ENCODE results near the gene JADE3. TPM values are rescaled to one million over a fixed set of nuclear protein-coding genes. Genes with fewer than 3 reads are reported as not detected.

JADE3 gene
- polyA plus RNA-seq (2013, experiment 1 of 2; ENCODE audit: insufficient read length): 11.7 TPM
- 12.3 TPM for polyA plus RNA-seq (2013, experiment 2 of 2; ENCODE audit: insufficient read length)

DNA sequence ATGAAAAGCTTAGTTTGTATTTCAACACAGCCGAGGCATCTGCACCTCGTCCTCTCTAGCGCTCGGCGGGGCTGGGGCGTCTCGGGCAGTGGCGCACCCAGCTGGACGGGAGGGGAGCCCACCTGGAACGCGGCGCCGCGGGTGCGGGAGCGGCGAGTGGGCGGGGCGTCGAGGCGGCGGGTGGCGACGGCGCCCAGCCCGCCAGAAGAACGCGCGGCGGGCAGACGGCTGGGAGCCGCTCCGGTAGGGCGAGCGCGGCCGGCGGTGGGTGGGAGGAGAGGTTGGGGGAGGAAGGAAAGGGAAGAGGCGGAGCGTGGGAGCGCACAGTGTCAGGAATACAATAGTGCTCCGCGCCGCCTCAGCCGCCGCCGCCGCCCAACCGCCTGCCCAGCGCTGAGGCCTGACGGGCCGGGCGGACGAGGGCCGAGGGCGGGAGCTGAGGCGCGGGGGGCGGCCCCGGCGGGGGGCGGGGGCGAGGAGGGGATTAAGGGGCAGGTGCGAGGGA, at the start of gene JADE3:
JADE3 (plus strand) TSS at position 324 of the 505 bp plus-strand sequence. CDS start 72,474 bp downstream, outside the sequence.
- peak; percentile 79 for DNase-seq

DNA sequence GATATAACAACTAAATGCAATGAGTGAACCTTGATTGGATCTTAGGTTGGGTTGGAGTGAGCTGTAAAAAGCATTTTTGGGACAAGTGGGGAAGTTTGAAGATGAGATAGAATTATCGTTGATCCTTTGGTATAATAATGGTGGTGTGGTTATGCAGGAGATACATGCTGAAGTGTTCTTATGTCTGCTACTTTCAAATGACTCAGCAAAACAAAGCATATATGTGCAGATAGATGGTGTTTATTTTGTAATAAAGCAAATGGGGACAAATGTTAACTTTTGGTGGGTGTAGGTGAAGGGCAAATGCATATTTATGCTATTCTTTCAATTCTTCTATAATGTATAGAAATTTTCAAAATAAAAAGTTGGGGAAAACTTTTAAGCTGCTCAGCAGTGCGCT, 49.1 kb upstream of the JADE3 start:
- no peak for DNase-seq

DNA sequence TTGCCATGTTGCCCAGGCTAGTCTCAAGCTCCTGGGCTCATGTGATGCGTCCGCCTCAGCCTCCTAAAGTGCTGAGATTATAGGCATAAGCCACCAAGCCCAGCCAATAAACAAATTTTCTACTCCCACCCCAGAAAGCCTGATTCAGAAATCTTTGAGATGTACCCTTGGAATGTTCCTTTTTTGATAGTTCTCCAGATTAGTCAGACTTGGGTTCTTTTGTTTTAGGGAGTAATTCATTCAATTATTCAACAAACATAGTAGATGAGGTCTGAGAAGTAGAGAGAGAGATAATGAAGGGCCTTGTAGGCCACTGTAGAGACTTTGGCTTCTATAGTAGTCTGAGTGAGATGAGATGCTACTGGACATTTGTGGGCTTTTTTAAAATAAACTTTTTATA, 47.6 kb upstream of the JADE3 start:
- DNase-seq: no peak

DNA sequence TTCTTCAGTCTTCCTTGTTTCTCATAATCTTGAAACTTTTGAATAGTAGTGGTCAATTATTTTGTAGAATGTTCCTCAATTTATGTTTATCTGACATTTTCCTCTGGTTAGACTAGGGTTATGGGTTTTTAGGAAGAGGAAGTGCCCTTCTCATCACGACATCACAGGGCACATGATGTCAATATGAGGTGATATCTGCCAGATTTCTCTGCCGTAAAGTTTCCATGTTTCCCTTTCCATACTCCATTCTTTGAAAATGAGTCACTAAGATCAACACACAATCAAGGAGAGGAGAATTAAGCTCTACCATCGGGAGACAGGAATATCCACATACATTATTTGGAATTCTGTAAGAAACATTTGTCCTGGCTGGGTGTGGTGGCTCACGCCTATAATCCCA, 46.9 kb upstream of the JADE3 start:
- peak; percentile 58 for DNase-seq

GRCh38 chrX:46866726-46867125, 45.5 kb upstream of the JADE3 start:
- no peak for DNase-seq

- DNase-seq: no peak
These were observed 38.5 kb upstream of the JADE3 start for GRCh38 chrX:46873746-46874145.

DNA sequence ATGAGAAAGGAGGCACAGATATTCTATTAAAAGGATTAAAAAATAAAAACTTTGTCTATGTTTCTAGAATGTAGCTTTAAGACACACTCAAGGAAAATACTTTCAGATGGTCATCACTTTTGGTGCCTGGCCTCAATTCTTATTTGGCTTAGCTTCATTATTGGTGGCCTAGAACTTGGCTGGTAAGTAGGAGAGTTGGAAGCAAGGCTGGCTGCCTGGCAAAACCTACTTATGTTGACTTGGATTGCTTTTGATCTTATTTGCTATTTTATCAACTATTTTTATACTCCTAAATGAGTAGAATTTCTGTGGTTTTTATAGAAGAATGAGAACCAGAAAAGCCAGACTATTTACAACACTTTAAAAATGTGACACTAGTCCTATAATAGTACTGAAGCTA, 35.3 kb upstream of the JADE3 start:
- DNase-seq: no peak

DNA sequence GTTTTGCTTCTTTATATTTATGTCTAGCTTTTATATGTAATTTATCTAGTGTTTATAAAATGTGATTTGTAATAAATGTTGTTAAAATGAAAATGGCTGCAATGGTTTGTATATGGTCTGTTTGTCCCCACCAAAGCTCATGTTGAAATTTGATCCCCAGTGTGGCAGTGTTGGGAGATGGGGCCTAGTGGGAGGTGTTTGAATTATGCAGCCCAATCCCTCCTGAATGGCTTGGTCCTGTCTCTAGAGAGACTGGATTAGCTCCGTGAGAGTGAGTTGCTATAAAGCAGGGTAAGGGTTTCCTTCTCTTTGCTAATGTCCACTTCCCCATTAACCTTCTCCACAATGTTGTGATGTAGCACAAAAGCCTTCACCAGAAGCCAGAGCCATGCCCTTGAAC, 30.0 kb upstream of the JADE3 start:
- no peak for DNase-seq

DNA sequence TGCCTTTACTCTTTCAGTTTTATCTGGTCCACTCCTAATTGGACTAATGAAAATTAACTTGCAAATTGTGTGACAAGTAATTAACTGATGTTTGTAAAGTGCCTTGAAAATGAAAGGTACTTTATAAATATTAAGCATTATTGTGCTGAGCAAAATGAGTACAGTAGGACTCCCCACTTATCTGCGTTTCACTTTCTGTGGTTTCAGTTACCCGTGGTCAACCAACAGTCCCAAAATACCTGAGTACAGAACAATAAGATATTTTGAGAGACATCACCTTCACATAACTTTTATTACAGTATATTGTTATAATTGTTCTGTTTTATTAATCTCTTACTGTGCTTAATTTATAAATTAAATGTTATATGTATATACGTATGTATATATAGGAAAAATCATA, 27.4 kb upstream of the JADE3 start:
- DNase-seq: no peak

- no peak for DNase-seq
These were observed 14.0 kb upstream of the JADE3 start for GRCh38 chrX:46898207-46898606.

GRCh38 chrX:46903458-46904242, 8.6 kb upstream of the JADE3 start:
- peak; percentile 74 for DNase-seq

DNA sequence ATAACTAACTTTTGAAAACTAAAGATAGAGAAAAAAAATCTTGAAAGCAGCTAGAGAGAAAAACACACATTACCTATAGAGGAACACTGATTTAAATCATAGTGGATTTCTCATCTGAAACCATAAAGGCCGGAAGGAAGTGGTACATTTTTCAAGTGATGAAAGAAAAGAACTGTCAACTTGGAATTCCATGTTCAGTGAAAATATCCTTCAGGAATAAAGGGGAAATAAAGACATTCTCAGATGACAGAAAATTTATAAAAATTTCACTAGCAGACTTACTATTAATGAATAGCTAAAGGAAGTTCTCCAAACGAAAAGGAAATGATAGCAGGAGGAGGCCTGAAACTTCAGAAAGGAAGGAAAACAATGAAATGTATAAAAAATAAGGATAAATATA, 7.6 kb upstream of the JADE3 start:
- DNase-seq: no peak

GRCh38 chrX:46910415-46910814, 1.8 kb upstream of the JADE3 start:
- no peak for DNase-seq

DNA sequence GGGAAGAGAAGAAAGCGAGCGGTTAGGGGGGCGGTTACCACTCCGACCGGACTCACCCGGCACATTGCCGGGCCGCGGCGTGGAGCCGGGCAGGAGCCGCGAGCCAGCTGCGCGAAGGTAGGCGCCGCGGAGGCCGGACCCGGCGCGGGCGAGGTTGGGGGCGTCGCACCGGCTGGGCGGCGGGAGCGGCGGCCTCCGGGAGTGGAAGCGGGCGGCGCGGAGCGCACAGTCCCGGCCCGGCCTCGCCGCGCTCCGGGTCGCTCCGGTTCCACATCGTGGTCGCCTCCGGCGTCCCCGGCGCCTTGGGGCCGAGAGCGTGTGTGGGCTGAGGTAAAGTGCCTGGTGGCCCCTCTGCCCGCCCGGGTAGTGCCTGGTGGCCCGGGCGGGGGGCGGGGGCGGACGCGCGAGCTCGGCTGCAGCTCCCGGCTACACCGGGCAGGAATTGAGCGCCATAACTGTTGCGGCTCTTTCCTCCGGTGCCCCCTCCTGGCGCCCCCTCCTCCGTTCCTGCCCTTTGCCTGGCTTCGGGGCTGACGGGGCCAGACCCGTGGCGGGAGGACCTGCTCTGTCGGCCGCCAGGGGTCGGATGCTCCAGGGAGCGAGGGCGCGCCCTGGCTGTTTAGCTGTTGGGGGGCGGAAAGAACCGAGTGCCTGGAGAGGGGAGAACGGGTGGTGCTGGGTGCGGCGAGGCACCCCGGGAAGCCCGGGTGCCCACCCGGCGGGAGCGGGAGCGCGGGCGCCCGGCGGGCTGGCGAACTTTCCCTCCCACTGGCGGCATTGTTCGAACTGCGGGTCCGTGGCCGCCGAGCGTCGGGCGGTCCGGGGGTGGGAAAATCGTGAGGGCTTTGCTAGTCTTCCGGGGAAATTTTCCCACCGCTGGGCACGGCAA, 626 bp downstream of the JADE3 start:
- DNase-seq: peak; percentile 63

DNA sequence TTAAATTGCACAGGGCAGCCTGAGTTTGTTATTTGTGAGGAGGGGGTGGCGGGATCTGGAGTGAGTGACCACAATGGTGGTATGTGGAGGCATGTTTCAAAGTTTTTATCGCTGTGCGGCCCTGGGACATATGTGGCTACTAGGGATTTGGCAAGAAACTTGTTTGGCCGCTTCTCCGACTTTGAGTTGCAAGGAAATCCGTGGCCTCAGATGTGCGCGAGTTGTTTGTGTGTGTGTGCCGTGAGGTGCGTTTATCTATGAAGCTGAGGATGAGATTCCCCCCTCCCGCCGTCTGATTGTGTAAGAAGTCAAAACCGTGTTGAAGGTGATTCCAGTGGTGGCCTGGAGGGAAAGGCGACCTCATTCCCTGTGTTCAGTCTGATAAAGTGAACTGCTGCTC, 1.4 kb downstream of the JADE3 start:
- DNase-seq: no peak

- DNase-seq: no peak
These were observed 4.1 kb downstream of the JADE3 start for GRCh38 chrX:46916273-46916672.

DNA sequence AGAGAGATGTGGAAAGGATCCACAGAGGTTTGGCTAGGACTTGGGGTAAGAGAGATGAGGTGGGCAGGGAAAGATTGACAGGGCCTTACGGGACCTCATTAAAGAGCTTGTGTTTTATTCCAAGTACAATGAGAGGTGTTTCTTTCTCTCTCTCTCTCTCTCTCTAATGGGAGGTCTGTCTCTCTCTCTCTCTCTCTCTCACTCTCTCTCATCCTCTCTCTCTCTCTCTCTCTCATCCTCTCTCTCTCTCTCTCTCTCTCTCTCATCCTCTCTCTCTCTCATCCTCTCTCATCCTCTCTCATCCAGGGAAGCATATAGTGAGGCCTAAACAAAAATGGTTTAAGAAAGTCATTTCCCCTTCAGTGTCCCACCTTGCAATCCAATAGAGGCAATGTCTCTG, 5.4 kb downstream of the JADE3 start:
- no peak for DNase-seq

GRCh38 chrX:46918434-46918833, 6.2 kb downstream of the JADE3 start:
- no peak for DNase-seq

DNA sequence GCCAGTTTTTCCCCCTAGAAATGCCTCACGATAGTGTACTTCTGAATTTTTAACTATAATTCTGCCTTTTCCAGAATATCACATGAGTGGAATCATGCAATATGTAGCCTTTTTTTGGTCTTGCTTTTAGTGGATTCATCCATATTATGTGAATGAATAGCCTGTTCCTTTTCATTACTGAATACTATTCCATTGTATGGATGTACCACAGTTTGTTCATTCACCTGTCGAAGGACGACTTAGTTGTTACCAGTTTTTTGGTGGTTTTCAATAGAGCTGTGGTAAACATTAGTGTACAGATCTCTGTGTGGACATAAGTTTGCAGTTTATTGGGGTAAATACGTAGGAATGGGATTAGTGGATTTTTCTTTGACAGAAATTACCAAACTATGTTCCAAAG, 8.0 kb downstream of the JADE3 start:
- no peak for DNase-seq

- DNase-seq: peak; percentile 59
These were observed 10.4 kb downstream of the JADE3 start for GRCh38 chrX:46922611-46923010.

GRCh38 chrX:46927718-46928117, 15.5 kb downstream of the JADE3 start:
- no peak for DNase-seq

- peak; percentile 57 for DNase-seq
These were observed 17.4 kb downstream of the JADE3 start for GRCh38 chrX:46929439-46930261.

- no peak for DNase-seq
These were observed 23.1 kb downstream of the JADE3 start for GRCh38 chrX:46935295-46935694.
